GM12878 (cell line): ENCODE data around the gene AKAP13.

ENCODE experiments used
- CTCF ChIP-seq, 3 experiments: IDR thresholded peaks in 2 of 3; conservative IDR thresholded peaks in 1 of 3; 2 replicates each; pipeline ENCODE4 v1.5.1; 2011; ENCODE audit warnings: low read depth in 3 of 3, low read length in 3 of 3, mild to moderate bottlenecking in 3 of 3, control low read depth in 2 of 3, moderate library complexity in 2 of 3, inconsistent platforms in 1 of 3, mixed read lengths in 1 of 3; ENCODE audit not compliant: control insufficient read depth in 2 of 3, insufficient read depth in 1 of 3; ENCODE audit errors: extremely low read depth in 1 of 3
- EP300 ChIP-seq, 2 experiments: fragments of 150-350 bp in 1 of 2; IDR thresholded peaks; 2 replicates each; pipeline ENCODE4 v1.6.1; 2011 to 2012; ENCODE audit warnings: low read depth in 2 of 2, low read length in 2 of 2, borderline replicate concordance in 1 of 2, improper control_type of control experiment in 1 of 2, inconsistent platforms in 1 of 2; ENCODE audit not compliant: control insufficient read depth in 1 of 2
- GABPA ChIP-seq: IDR thresholded peaks from 2 replicates; pipeline ENCODE4 v1.6.1; 2014; ENCODE audit warnings: antibody characterized with exemption, low read depth, mild to moderate bottlenecking, inconsistent platforms

GRCh38 chr15:85564686-85565085 lies 184.3 kb downstream of the AKAP13 start:
- TF ChIP-seq GABPA = no peak
- TF ChIP-seq CTCF (IDR thresholded peaks at IDR 0.05 in 2 of 3, conservative IDR thresholded peaks at IDR 0.05 in 1 of 3; ENCODE audit: control insufficient read depth in 2 of 3, extremely low read depth in 1 of 3, insufficient read depth in 1 of 3, low read depth in 3 of 3, low read length in 3 of 3) = no peak
- no peak for TF ChIP-seq EP300 (IDR thresholded peaks at IDR 0.05; ENCODE audit: borderline replicate concordance in 1 of 2, control insufficient read depth in 1 of 2, low read depth in 2 of 2, low read length in 2 of 2)
